GM18870 (cell line): ENCODE data around the gene PIBF1.
A peak's percentile ranks its signal among the peaks of the same experiment; 100 is the strongest.
"Not testable (repeated sequence)": the region's sequence is repeated elsewhere in the genome, so short reads cannot be mapped to it uniquely, and the experiment has no call there.

Source experiments
- ATAC-seq: cut with Tn5 transposase; IDR thresholded peaks from one replicate; pipeline ENCODE4 v1.9.1; 2021; ENCODE audit warnings: moderate library complexity; ENCODE audit not compliant: unreplicated experiment

Gene PIBF1

GRCh38 chr13:73001971-73002370 is 220.0 kb downstream of the PIBF1 start:
- ATAC-seq, result no peak

GRCh38 chr13:73011751-73012150 is 229.8 kb downstream of the PIBF1 start:
- no peak for ATAC-seq

- ATAC-seq, result no peak
These were observed 233.9 kb downstream of the PIBF1 start for GRCh38 chr13:73015805-73016204.

GRCh38 chr13:73018336-73018735 is 236.4 kb downstream of the PIBF1 start:
- no peak for ATAC-seq

GRCh38 chr13:73025217-73026012 is 243.5 kb downstream of the PIBF1 start:
- peak; percentile 58 for ATAC-seq

GRCh38 chr13:73034901-73035300 is 253.0 kb downstream of the PIBF1 start:
- no peak for ATAC-seq

GRCh38 chr13:73035660-73036059 is 253.7 kb downstream of the PIBF1 start:
- no peak for ATAC-seq

- ATAC-seq, result no peak
These were observed 254.6 kb downstream of the PIBF1 start for GRCh38 chr13:73036566-73036965.

- ATAC-seq, result no peak
These were observed 256.1 kb downstream of the PIBF1 start for GRCh38 chr13:73038064-73038463.

GRCh38 chr13:73039201-73040108 is 257.5 kb downstream of the PIBF1 start:
- no peak for ATAC-seq

- ATAC-seq, result no peak
These were observed 258.6 kb downstream of the PIBF1 start for GRCh38 chr13:73040484-73040883.

- ATAC-seq, result no peak
These were observed 259.1 kb downstream of the PIBF1 start for GRCh38 chr13:73040968-73041596.

GRCh38 chr13:73045031-73045430 is 263.1 kb downstream of the PIBF1 start:
- no peak for ATAC-seq

- not testable (repeated sequence) for ATAC-seq
These were observed 266.7 kb downstream of the PIBF1 start for GRCh38 chr13:73048615-73049014.

- no peak for ATAC-seq
These were observed 272.8 kb downstream of the PIBF1 start for GRCh38 chr13:73054712-73055111.

GRCh38 chr13:73055813-73056564 is 274.1 kb downstream of the PIBF1 start:
- ATAC-seq, result no peak

- ATAC-seq, result no peak
These were observed 274.6 kb downstream of the PIBF1 start for GRCh38 chr13:73056565-73056962.

- ATAC-seq, result no peak
These were observed 275.5 kb downstream of the PIBF1 start for GRCh38 chr13:73057284-73058063.

GRCh38 chr13:73058064-73058313 is 276.1 kb downstream of the PIBF1 start:
- no peak for ATAC-seq

- peak; percentile 32 for ATAC-seq
These were observed 276.5 kb downstream of the PIBF1 start for GRCh38 chr13:73058432-73058735.
